Inflammatory macrophage treated with lipopolysaccharide for 1 hour (primary cell): ENCODE results near the gene PPIL1.

Source experiments
- DNase-seq, 2 donors: peaks; one replicate each; pipeline ENCODE4 v3.0.0-alpha.2; 2020 to 2022

The PPIL1 gene

DNA sequence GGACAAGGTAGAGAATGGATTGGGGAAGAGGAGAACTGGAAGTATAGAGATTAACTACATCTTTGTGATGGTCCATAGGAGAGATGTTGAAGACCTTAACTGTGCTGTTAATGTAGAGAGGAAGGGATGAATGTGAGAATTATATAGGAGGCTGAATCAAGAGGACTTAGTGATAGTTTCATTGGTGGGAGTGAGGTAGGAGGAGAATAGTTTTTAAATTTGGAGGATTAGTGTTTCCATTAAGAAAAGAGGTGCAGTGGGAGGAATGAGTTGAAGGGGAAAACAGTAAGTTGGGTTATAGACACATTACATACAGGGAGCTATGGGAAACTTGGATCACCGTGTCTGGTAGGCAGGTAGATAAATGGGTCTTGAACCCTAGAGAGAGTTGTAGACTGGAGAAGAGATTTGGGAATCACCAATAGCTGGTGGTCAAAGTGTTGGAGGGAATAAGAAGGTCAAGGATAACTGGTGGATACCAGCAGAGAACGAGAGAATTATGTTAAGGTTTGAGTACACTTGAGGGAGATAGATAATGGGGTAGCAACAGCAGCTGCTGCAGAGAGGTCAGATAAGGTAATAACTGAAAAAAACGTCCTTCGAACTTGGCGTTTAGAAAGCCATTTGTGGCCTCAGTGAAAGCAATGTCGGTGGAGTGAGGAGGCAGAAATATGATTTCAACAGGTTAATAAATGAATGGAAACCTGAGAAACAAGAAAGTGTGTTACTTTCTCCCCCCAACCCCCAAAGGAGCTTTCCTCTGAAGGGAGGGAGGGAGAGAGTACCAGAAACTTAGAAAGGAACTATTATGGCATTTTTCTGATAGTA is 14.3 kb upstream of the PPIL1 start:
- no peak for DNase-seq

DNA sequence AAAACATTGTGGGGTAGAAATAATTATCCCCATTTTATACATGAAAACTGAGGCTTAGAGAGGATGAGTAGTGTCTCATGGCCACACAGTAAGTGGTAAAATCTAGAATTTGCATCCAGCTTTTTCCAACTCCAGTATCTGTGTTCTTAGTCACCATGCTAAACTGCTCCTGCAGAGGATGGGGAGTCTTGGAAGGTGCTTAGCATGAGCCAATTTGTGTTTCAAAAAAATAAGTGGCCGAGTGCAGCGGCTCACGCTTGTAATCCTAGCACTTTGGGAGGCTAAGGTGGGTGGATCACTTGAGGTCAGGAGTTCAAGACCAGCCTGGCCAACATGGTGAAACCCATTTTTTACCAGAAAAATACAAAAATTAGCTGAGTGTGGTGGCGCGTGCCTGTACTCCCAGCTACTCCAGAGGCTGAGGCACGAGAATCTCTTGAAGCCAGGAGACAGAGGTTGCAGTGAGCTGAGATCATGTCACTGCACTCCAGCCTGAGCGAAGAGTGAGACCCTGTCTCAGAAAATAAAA is 13.6 kb upstream of the PPIL1 start:
- DNase-seq, result no peak

GRCh38 chr6:36886950-36887618 is 12.5 kb upstream of the PPIL1 start:
- no peak for DNase-seq

DNA sequence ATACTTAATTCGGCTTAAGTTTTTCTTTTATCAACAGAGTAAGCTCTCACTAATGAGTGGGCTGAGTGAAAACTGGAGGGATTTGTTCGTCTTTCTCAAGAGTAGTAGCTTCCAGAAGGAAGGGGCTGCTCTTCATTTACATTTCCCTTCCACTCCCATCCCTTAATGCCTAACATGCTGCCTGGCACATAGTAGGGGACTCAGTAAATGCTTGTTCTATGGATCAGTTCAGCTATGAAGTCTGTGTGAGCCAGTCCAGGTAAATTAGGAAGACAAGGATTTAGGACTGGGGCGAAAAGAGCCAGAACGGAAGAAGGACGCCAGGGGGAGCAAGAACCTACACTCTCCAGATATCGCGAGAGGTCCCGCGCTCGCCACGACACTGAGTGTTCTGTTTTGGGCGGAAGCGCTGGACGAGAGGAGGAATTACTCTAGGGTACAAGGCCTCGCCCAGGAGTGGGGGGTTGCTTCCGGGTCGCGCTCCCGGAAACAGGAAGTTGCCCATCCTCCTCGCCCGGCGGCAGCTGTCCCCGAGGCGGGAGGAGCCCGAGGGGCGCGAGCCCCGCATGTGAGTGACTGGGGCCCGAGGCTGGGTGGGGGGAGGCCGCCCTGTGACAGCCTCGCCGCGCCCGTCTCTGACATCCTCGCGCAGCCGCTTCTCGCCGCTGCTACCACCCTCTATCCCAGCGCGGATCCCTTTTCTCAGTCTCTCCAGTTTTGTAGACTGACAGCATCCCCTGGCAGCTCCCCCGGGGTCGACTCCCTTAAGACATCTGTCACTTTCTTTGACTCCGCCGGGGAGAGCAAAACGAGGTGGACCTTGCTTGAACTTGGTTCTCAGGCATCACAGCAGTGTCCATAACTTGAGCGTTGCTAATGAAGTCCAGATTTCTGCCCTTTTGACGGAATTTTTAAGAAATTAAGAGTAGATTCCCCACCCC is 11.1 kb upstream of the PPIL1 start, which contains the start of gene C6orf89:
TSS of gene C6orf89 (plus strand) at position 492 of the 941 bp plus-strand sequence. CDS start 13,493 bp downstream, outside the sequence.
- peak; percentile 97 to 99 for DNase-seq

GRCh38 chr6:36884610-36885009 is 10.0 kb upstream of the PPIL1 start:
- no peak for DNase-seq

- no peak for DNase-seq
Observed at GRCh38 chr6:36875250-36875633, 639 bp upstream of the PPIL1 start.

DNA sequence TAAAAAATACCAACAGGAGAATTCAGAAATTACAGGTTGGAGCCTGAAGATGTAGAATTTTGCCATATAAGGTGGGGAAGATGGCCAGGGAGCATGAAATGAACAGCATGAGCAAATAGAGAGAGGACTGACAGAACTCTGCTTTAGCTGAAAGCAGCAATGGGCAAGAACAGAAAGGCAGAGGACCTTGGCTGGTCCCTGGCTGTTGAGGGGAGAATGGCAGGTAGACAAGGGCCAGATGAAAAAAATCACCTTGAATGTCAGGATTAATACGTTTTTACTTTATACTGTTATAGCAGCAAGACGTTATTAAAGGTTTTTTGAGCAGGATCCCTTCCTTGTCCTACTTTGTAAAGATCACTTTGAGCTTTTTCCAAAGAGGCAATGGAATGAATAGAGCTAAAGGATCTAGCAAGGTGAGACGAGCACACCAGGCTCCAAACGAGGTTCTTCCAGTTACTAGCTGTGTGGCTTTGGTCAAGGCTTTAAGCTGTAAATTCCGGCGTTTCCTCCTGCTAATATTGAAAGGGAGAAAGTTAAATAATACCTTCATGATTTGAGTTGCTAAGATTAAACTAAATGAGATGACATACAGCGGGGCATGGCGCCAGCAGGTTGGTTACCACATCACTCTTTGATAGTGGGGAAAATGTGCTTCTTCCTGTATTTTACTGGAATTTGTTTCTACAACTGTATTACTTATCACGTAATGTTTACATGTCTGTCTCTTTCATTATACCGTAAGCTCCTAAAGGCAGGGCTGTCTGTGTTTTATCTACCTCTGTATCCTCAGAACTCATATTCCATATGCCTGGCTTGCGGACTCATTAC is 776 bp downstream of the PPIL1 start:
- DNase-seq, result peak in 1 of 2 donors; percentile 23

GRCh38 chr6:36873115-36873514 is 1.5 kb downstream of the PPIL1 start:
- no peak for DNase-seq

DNA sequence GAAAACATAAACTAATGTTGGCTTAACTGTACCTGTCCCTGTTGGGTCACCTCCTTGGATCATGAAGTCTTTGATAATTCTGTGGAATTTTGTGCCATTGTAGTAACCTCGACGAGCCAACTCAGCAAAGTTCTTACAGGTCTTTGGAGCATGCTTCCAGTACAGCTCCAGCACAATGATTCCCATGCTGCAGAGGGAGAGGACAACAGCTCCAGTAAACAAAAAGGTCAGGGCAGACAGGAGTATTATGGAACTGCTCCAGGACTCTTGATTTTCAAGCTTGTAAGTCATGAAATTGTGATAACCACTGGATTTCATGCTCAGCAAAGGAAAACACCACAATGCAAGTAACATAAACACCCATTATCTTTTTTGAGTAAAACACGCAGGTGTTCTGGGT is 2.9 kb downstream of the PPIL1 start:
- DNase-seq, result no peak

DNA sequence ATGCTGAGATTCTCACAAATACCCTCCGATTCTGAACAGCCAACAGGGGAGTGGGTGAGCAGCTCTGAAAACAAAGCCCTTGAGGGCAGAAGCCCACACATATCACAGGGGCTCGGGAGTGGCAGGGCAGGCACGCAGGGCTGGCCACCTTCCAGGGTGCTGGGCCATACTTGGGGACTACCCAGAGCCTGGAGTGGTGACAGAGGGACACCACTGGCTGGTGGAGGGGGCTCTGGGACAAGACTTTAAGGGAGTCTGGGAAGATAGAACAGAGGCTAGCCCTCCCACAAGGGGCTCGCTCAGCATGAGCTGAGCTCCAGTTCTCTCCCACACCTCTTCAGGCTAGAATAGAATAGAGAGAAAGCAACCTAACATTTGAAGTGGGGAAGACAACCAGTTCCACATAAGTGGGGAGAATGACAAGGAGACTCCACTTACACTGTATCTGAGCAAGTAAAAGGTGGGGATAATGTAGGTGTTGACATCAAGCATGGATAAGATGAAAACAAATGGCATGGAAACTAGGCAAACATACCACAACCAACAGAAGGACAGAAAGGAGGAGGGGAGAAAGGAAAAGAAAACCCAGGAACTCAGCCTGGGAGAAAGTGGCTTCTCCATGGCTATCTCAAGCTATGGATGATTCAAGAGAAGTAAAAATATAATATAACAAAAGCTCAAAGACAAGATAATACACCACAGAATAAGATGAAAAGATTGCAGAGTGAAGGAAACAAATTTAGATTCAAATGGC is 7.0 kb downstream of the PPIL1 start:
- DNase-seq, result no peak

DNA sequence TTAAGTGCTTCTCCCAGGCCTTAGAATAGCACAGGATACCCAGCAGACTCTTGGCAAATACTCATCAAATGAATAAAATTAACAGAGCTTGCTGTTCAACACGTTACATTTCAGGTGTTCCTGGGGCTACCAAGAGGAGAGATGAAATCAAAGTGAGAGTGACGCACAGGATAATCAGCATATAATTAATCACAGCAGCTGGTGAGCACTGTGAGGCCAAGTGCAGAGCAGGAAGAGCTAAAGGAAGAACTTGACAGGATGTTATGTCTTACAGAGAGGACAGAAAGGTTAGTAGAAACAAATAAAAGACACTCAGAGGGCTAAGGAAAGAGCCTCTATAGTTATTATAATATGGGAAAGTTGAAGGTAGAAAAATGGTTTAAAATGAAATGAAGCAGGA is 8.8 kb downstream of the PPIL1 start:
- no peak for DNase-seq

DNA sequence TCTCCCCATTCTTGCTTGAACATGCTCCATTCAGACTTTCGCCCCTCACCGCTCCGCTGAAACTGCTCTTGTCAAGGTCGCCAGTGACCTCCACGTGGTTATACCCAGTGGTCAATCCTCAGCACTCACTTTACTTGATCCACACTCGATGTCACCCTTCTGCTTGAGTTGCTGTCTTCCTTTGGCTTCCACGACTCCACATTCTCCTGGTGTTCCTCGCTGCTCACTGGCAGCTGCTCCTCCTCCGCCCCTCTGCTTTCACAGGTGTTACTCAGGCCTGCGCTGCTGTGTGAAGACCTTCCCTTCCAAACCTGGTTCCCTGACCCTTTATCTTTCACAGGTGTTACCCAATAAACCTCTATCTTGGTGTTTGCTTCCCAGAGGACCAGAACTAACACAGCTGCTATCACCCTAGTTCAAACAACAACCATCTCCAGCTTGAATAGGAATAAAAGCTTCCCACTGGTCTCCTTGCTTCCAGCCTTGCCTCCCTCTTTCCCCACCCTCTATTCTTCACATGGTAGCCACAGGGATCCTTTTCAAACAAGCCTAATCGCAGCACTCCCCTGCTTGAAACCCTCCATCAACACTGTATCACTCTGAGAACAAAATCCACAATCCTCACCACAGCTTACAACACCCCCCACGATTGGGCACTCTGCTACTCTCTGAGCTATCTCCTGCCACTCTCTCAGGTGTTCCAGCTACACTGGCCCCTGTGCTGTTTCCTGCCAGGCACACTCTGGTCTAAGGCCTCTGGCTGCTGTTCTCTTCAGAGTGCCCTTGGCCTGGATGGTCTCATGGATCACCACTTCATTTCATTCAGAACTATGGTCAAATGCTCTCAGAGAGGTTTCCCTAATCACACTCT is 10.7 kb downstream of the PPIL1 start:
- DNase-seq, result no peak

- no peak for DNase-seq
Observed at GRCh38 chr6:36862848-36863382, 11.7 kb downstream of the PPIL1 start.

DNA sequence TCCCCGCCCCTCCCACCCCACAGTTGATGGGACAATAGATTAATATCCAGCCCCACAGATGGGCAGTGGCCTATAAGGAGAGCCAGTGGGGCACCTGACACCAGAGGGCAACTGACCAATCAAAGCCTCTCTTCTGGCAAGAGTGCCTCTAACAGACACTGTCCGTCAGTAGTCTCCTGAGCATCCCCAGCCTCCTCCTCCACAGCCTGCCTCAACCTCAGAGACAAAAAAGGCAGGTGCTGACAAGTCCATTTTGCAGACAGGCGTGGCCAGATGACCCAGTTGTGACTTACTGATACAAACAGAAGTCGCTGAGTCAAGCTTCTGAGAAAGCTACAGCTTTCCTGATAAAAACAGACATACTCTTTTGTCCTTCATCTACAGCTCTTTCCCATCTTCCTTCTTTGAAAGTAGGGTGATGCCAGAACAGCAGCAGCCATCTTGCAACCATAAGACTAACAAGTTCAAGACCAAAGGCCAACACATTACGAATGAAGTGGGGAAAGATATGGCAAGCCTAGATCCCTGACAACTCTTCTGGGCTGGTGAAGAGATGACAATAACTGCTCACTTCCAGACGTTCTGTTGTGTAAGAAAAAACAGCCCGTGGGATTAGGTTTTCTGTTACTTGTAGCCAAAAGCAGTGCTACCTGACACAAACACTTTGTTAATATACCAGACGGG is 12.3 kb downstream of the PPIL1 start:
- DNase-seq, result no peak

- no peak for DNase-seq
Observed at GRCh38 chr6:36860126-36860525, 14.5 kb downstream of the PPIL1 start.

DNA sequence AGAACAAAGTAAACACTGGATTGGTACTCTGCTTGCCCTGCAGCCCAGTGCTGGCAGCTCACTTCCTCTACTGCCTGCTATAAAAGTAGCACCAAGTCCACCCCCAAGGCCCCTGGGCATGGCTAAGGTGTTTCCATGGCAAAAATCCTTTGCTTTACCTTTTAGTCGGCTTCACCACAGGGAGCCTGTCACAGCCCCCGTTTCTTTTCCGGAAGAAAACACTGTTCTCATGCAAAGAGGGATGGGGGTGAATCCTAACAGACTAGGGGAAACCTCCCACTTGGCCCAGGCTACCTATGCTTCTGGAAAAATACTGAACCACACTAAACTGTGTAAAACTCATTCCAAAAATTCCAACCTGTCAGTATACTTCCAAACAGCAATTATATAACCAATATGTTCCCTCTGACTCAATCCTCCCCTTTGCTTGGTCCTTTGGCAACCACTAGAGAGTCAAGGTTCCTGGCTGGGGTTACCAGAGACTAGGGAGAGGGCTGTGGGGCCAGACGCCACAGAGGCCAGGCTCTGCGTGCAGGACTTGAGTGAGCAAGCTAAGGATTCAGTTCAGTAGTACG is 16.1 kb downstream of the PPIL1 start:
- no peak for DNase-seq

GRCh38 chr6:36857325-36857724 is 17.3 kb downstream of the PPIL1 start:
- DNase-seq, result no peak

DNA sequence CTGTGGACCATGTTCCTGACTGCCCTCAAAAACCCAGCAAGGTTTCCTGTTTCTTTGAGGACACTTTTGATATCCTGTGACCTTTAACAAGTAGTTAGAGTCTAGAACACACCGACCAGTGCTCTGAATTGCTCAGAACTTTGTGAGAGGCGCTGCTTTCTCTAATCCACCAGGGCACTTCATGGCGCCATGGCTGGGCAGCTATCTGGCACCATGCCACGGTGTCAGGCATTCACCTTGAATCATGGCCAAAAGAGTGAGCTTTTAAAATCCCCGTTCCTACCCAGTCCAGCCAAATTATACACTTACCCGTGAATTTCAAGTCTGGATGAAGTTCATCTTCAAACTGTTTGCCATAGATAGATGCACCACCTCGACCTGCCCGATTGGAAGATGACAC is 18.3 kb downstream of the PPIL1 start:
- no peak for DNase-seq

GRCh38 chr6:36855750-36856149 is 18.9 kb downstream of the PPIL1 start:
- no peak for DNase-seq
